Heart left ventricle (tissue), 16 donors: Measurements from ENCODE around the gene ABR. TPM values are rescaled to one million over a fixed set of nuclear protein-coding genes. Genes with fewer than 3 reads are reported as not detected.

ENCODE experiments used
- ATAC-seq, 4 donors: fragments of 200-7000 bp; cut with Tn5 transposase; one replicate each; pipeline ENCODE4 v1.9.1; 2020 to 2022; ENCODE audit warnings: moderate library complexity in 4 of 4, mild to moderate bottlenecking in 3 of 4, moderate number of reproducible peaks in 1 of 4
- DNase-seq, 5 donors: peaks; one replicate each; pipeline ENCODE4 v3.0.0-alpha.2; 2020
- H3K27ac ChIP-seq, 12 donors: fragments of 200-600 bp; sonication (generic) in 4 of 12; one replicate each; pipeline versions ENCODE4 v1.5.0 to v1.8.0; 2016 to 2022; ENCODE audit warnings: mild to moderate bottlenecking in 2 of 12
- H3K27me3 ChIP-seq, 9 donors: fragments of 200-600 bp; sonication (generic) in 2 of 9; one replicate each; pipeline versions ENCODE4 v1.5.1 to v1.8.0; 2016 to 2022; ENCODE audit warnings: mild to moderate bottlenecking in 3 of 9
- H3K36me3 ChIP-seq, 9 donors: fragments of 200-600 bp; sonication (generic) in 2 of 9; one replicate each; pipeline versions ENCODE4 v1.5.0 to v1.8.0; 2018 to 2022; ENCODE audit warnings: mild to moderate bottlenecking in 2 of 9
- H3K4me1 ChIP-seq, 12 donors: fragments of 200-600 bp; sonication (generic) in 4 of 12; one replicate each; pipeline versions ENCODE4 v1.5.0 to v1.8.0; 2016 to 2022; ENCODE audit warnings: mild to moderate bottlenecking in 3 of 12
- H3K4me3 ChIP-seq, 12 donors: fragments of 200-600 bp; sonication (generic) in 4 of 12; one replicate each; pipeline versions ENCODE4 v1.5.0 to v1.8.0; 2017 to 2022; ENCODE audit warnings: mild to moderate bottlenecking in 9 of 12, moderate library complexity in 4 of 12
- H3K9me3 ChIP-seq, 12 donors: fragments of 200-600 bp; sonication (generic) in 4 of 12; one replicate each; pipeline versions ENCODE4 v1.5.0 to v1.8.0; 2016 to 2022; ENCODE audit warnings: mild to moderate bottlenecking in 1 of 12
- POLR2A ChIP-seq, 2 donors: fragments of 450-650 bp; IDR thresholded peaks; one replicate each; pipeline ENCODE4 v1.6.1; 2017; ENCODE audit warnings: antibody characterized with exemption in 2 of 2, mild to moderate bottlenecking in 2 of 2, moderate library complexity in 2 of 2
- WGBS, 4 donors: extraction: QIAGEN DNeasy Blood & Tissue Kit in 2 of 4; methylation state at CpG; one replicate each; pipeline versions ENCODE4 v1.1.5 to v1.1.7; 2013 to 2018; 5-methylcytosine and 5-hydroxymethylcytosine counted together
- intact Hi-C, 10 donors: fragments of 100-400 bp; cut with DNase I; formaldehyde crosslinking; loops; one replicate each; pipeline versions ENCODE4 v1.11.1 to v1.14.2; 2022
- polyA plus RNA-seq, 2 donors: library from polyadenylated mRNA; stranded (reverse); fragments of 200-250 nt; gene quantifications; one replicate each; pipeline ENCODE4 v1.2.3, GENCODE V29; 2013
- total RNA-seq, 9 donors: library from RNA; depleted of rRNA in 2 of 9; stranded (reverse); fragments of >200 nt in 2 of 9; fragmentation: NEBNext Ultra II Directional in 3 of 9; extraction: Animal tissue kit (Norgen Biotek cat#: 25700) in 3 of 9; gene quantifications; one replicate each; pipeline versions ENCODE4 v1.1.0 to v1.2.4, GENCODE V29; 2016 to 2023
- TF ChIP-seq, protein P1 (sequence below), 12 donors: fragments of 200-600 bp; sonication (generic) in 4 of 12; IDR thresholded peaks; one replicate each; pipeline versions ENCODE4 v1.5.0 to v1.8.0; 2018 to 2022; ENCODE audit warnings: antibody characterized with exemption in 12 of 12, mild to moderate bottlenecking in 5 of 12
- donor health status: ischemic (EF 13 %, LVEDD 7.1; RV severe dilation, severe dysfunction).
- donor health status: healthy with polysubstance abuse.
- donor health status: DM: no; HTN: yes; CAD: no.
- donor health status: DM: no; HTN: no; CAD: no.
- donor health status: ischemic (EF 25% LVEDD 6.9; RV normal size, moderate dysfunction).
- donor health status: ischemic (EF 25% LVEDD 5.7; RV mildly dilated, moderate dysfunction).
- donor health status: healthy.
- donor health status: DM: yes; HTN: yes; CAD: no.
- donor health status: ischemic (EF 35%, LVEDD 5.7; RV mildly dilated, moderate dysfunction).
- donor health status: nonischemic (EF 11% LVEDD 7.7; RV severe dilation, severe dysfunction).
- donor health status: DM: yes; HTN: yes; CAD: no.
- donor health status: PGD.
- donor health status: ischemic (EF 29% LVEDD 5.4; RV normal size, mild dysfunction).
- donor health status: nonischemic (EF 23%, LVEDD 6.1; RV moderate dilation, normal function).

The ABR gene
- total and polyA plus RNA-seq, 11 donors = 64.5 to 171 (median 149) TPM

- ATAC-seq (no peak), DNase-seq (no peak)
- peaks cover 0 to 10% (median 0%) of the 10 kb centered on the region in 12 donors for H3K4me1 ChIP-seq
- no peak for TF ChIP-seq POLR2A (IDR thresholded peaks at IDR 0.05)
- TF ChIP-seq, protein P1, sequence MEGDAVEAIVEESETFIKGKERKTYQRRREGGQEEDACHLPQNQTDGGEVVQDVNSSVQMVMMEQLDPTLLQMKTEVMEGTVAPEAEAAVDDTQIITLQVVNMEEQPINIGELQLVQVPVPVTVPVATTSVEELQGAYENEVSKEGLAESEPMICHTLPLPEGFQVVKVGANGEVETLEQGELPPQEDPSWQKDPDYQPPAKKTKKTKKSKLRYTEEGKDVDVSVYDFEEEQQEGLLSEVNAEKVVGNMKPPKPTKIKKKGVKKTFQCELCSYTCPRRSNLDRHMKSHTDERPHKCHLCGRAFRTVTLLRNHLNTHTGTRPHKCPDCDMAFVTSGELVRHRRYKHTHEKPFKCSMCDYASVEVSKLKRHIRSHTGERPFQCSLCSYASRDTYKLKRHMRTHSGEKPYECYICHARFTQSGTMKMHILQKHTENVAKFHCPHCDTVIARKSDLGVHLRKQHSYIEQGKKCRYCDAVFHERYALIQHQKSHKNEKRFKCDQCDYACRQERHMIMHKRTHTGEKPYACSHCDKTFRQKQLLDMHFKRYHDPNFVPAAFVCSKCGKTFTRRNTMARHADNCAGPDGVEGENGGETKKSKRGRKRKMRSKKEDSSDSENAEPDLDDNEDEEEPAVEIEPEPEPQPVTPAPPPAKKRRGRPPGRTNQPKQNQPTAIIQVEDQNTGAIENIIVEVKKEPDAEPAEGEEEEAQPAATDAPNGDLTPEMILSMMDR (IDR thresholded peaks at IDR 0.05) = no peak
- no peaks in the 10 kb centered on the region for H3K36me3 ChIP-seq
- H3K27ac ChIP-seq = no peak overlapping the region
- no peak overlapping the region for H3K4me3 ChIP-seq
- WGBS, 4 donors = 76 to 81% (median 77%) methylated on average over 19 of the region's 19 CpGs
- H3K9me3 ChIP-seq = no peaks in the 10 kb centered on the region
- intact Hi-C loops = no loop called here
- no peaks in the 10 kb centered on the region for H3K27me3 ChIP-seq
Observed at GRCh38 chr17:1216217-1217088, 36.7 kb upstream of the ABR start.

- peaks cover 0 to 16% (median 0%) of the 10 kb centered on the region in 12 donors for H3K4me1 ChIP-seq
- TF ChIP-seq POLR2A (IDR thresholded peaks at IDR 0.05) = no peak
- TF ChIP-seq, protein P1 (IDR thresholded peaks at IDR 0.05) = no peak
- H3K9me3 ChIP-seq = no peaks in the 10 kb centered on the region
- no peak for DNase-seq
- no peak overlapping the region for H3K4me3 ChIP-seq
- H3K27me3 ChIP-seq = peaks cover 0 to 3% (median 0%) of the 10 kb centered on the region in 9 donors
- WGBS, 4 donors = 62 to 65% (median 64%) methylated on average over 4 of the region's 4 CpGs
- intact Hi-C loops = no loop called here
- no peaks in the 10 kb centered on the region for H3K36me3 ChIP-seq
- no peak for ATAC-seq
- no peak overlapping the region for H3K27ac ChIP-seq
Observed at GRCh38 chr17:1212946-1213345, 33.2 kb upstream of the ABR start.

GRCh38 chr17:1211287-1211686 lies 31.5 kb upstream of the ABR start:
- Histone ChIP-seq H3K27me3 (peaks cover 0 to 3% (median 0%) of the 10 kb centered on the region in 9 donors), H3K9me3 (no peaks in the 10 kb centered on the region), H3K36me3 (no peaks in the 10 kb centered on the region), H3K4me1 (peaks cover 0 to 29% (median 0%) of the 10 kb centered on the region in 12 donors), H3K4me3 (no peak overlapping the region), H3K27ac (no peak overlapping the region)
- WGBS, 4 donors = 68 to 75% (median 74%) methylated on average over 5 of the region's 5 CpGs
- intact Hi-C loops = no loop called here
- no peak for DNase-seq
- no peak for ATAC-seq
- TF ChIP-seq POLR2A (IDR thresholded peaks at IDR 0.05) = no peak
- TF ChIP-seq, protein P1 (IDR thresholded peaks at IDR 0.05) = no peak

DNA sequence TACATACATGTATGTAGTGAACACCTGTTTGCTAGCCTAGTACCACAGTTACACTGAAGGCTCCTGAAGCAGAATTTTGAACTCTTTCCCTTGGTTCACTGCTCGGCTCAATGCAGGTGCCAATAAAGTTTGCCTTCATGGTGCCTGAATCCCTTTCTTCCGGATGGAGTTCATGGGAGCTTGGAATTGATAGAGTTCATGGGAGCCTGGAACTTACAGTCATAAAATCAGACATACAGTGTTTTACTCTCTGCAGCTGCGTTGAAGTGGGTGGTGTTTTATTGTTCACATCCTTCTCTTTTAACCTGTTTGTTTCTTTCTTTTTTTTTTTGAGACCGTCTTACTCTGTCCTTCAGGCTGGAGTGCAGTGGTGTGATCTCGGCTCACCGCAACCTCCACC lies 29.2 kb upstream of the ABR start:
- ATAC-seq (no peak), DNase-seq (no peak)
- no peaks in the 10 kb centered on the region for H3K9me3 ChIP-seq
- 86 to 92% (median 89%) methylated on average over 6 of the region's 6 CpGs for WGBS, 4 donors
- no peak overlapping the region for H3K4me3 ChIP-seq
- peaks cover 0 to 3% (median 0%) of the 10 kb centered on the region in 9 donors for H3K27me3 ChIP-seq
- H3K36me3 ChIP-seq = no peaks in the 10 kb centered on the region
- H3K27ac ChIP-seq = peak overlapping the region in 1 of 12 donors; percentile 86
- TF ChIP-seq POLR2A (IDR thresholded peaks at IDR 0.05) = no peak
- TF ChIP-seq, protein P1 (IDR thresholded peaks at IDR 0.05) = no peak
- H3K4me1 ChIP-seq = peaks cover 0 to 41% (median under 1%) of the 10 kb centered on the region in 12 donors
- intact Hi-C loops = no loop called here
